Measurements from ENCODE around the gene SLC35E4. TPM values are rescaled to one million over a fixed set of nuclear protein-coding genes. Genes with fewer than 3 reads are reported as not detected.
"Not testable (repeated sequence)": the region's sequence is repeated elsewhere in the genome, so short reads cannot be mapped to it uniquely, and the experiment has no call there.

Gene SLC35E4
- total RNA-seq, 1 donor from 2014 or later, result 4.1 TPM

DNA sequence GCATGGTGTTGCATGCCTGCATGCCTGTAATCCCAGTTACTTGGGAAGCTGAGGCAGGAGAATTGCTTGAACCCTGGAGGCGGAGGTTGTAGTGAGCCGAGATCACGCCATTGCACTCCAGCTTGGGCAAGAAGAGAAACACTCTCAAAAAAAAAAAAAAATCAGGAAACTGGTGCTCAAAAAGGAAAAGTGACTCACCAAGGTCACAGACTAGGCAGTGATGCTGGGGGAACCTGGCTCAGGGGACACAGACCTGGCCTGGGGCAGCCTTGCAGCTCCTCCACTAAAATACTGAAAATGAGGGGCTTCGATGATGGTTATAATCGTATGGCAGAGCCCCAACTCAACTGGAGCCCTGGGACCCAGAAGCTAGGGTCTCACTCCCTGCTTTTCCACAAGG, 8.1 kb upstream of the SLC35E4 start:
- H3K9me3 Mint-ChIP-seq, result no peaks in the 10 kb centered on the region
- TF ChIP-seq, protein P1, sequence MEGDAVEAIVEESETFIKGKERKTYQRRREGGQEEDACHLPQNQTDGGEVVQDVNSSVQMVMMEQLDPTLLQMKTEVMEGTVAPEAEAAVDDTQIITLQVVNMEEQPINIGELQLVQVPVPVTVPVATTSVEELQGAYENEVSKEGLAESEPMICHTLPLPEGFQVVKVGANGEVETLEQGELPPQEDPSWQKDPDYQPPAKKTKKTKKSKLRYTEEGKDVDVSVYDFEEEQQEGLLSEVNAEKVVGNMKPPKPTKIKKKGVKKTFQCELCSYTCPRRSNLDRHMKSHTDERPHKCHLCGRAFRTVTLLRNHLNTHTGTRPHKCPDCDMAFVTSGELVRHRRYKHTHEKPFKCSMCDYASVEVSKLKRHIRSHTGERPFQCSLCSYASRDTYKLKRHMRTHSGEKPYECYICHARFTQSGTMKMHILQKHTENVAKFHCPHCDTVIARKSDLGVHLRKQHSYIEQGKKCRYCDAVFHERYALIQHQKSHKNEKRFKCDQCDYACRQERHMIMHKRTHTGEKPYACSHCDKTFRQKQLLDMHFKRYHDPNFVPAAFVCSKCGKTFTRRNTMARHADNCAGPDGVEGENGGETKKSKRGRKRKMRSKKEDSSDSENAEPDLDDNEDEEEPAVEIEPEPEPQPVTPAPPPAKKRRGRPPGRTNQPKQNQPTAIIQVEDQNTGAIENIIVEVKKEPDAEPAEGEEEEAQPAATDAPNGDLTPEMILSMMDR (IDR thresholded peaks at IDR 0.05; ENCODE audit: unreplicated experiment), result no peak
- DNase-seq (ENCODE audit: low spot score in 2 of 2, unreplicated experiment in 2 of 2), result no peak
- no peak overlapping the region for H3K27ac Mint-ChIP-seq
- H3K27me3 Mint-ChIP-seq (ENCODE audit: low read depth), result no peaks in the 10 kb centered on the region
- H3K4me3 Mint-ChIP-seq, result no peak overlapping the region
- peaks cover 3% of the 10 kb centered on the region for H3K4me1 Mint-ChIP-seq
- peaks cover 3% of the 10 kb centered on the region for H3K36me3 Mint-ChIP-seq

DNA sequence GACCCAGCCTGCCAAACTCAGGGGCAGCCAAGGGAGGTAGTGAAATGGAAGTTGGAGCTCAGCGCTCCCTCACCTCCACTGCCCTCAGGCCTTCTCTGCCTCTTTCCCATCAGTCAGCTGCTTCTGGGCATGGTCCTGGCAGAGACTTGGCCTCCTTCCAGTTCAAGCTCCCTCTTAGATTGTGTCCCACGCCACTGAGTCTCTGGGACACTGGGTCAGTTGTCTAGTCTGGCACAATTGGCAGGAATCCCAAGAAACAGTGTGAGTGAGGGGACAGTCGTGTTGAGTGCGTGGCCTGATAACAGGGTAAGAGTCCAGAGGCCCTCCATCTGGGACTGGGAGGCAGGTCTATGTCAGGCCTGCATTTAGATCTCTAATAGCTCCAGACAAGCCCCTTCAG, 7.1 kb upstream of the SLC35E4 start:
- TF ChIP-seq, protein P1 (IDR thresholded peaks at IDR 0.05; ENCODE audit: unreplicated experiment), result no peak
- peaks cover 3% of the 10 kb centered on the region for H3K4me1 Mint-ChIP-seq

DNA sequence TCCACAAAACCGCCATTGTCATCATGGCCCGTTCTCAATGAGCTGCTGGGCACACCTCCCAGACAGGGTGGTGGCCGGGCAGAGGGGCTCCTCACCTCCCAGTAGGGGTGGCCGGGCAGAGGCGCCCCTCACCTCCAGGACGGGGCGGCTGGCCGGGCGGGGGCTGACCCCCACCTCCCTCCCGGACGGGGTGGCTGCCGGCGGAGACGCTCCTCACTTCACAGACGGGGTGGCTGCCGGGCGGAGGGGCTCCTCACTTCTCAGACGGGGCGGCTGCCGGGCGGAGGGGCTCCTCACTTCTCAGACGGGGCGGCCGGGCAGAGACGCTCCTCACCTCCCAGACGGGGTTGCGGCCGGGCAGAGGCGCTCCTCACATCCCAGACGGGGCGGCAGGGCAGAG, 4.1 kb upstream of the SLC35E4 start:
- H3K27ac Mint-ChIP-seq; H3K4me1 Mint-ChIP-seq; H3K27me3 Mint-ChIP-seq (ENCODE audit: low read depth); H3K36me3 Mint-ChIP-seq; DNase-seq (ENCODE audit: low spot score in 2 of 2, unreplicated experiment in 2 of 2); H3K9me3 Mint-ChIP-seq; H3K4me3 Mint-ChIP-seq: not testable (repeated sequence)

More for the DNA sequence above, 7.1 kb upstream of the SLC35E4 start:
- Mint-ChIP-seq H3K27me3 (ENCODE audit: low read depth) (no peaks in the 10 kb centered on the region), H3K9me3 (no peaks in the 10 kb centered on the region), H3K4me3 (no peak overlapping the region), H3K36me3 (no peaks in the 10 kb centered on the region), H3K27ac (peak overlapping the region; percentile 51)
- DNase-seq (ENCODE audit: low spot score in 2 of 2, unreplicated experiment in 2 of 2), result no peak

DNA sequence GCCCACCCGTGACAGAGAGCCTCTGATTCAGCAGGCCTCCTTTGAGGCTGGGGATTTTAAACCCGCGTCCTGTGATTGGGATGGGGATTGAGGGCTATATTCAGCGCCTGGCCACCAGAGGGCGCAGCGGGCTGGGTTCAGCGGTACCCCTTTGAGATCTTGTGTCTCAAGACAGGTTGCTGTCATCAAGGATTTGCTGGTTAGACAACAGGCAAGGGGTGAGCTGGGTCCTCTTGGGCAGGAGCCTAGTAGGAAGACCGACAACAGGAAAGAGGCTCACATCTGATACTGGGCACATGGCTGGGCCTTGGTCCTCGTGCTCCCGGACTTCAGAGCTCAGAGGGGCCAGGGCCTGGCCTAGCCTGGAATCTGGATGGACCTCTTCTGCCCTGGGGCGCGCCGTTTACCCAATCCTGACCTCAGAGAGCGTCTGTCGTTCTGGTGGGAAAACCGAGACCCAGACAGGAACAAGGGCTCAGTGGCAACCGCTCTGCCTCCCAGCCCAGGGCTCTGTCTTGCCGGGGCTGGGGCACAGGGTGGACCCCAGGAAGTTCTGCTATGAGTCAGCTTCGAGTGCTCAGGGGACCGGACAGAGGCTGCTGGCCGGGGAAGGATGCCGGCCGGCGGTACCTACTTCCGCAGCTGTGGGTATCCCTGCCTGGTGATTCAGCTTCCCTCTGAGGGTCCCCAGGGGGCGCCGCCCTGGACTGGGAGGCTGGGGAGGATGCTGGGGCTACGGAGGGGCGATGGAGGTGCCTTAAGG, 929 bp upstream of the SLC35E4 start:
- H3K4me1 Mint-ChIP-seq, result peaks cover 8% of the 10 kb centered on the region
- H3K27ac Mint-ChIP-seq, result peak overlapping the region; percentile 41
- DNase-seq (ENCODE audit: low spot score in 2 of 2, unreplicated experiment in 2 of 2), result peak; percentile 74 to 92
- no peaks in the 10 kb centered on the region for H3K27me3 Mint-ChIP-seq (ENCODE audit: low read depth)
- no peaks in the 10 kb centered on the region for H3K9me3 Mint-ChIP-seq
- peaks cover 2% of the 10 kb centered on the region for H3K36me3 Mint-ChIP-seq
- TF ChIP-seq, protein P1 (IDR thresholded peaks at IDR 0.05; ENCODE audit: unreplicated experiment), result peak; percentile 96
- H3K4me3 Mint-ChIP-seq, result peak overlapping the region; percentile 62

DNA sequence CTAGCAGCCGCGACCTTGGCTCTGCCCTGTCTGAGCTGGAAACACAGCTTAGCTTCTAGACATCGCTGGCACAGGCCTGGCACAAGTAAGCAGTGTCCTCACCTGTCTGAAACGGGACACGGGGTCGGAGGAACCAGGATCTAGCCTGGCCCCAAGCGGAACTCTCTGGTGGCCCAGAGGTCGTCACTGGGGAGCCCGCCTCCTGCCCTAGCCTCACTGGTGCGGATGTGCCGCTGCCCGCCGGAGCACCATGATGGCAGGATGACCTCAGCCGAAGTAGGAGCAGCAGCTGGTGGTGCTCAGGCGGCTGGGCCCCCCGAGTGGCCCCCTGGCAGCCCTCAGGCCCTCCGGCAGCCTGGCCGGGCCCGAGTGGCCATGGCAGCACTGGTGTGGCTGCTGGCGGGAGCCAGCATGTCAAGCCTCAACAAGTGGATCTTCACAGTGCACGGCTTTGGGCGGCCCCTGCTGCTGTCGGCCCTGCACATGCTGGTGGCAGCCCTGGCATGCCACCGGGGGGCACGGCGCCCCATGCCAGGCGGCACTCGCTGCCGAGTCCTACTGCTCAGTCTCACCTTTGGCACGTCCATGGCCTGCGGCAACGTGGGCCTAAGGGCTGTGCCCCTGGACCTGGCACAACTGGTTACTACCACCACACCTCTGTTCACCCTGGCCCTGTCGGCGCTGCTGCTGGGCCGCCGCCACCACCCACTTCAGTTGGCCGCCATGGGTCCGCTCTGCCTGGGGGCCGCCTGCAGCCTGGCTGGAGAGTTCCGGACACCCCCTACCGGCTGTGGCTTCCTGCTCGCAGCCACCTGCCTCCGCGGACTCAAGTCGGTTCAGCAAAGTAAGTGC, 871 bp downstream of the SLC35E4 start:
- H3K27me3 Mint-ChIP-seq (ENCODE audit: low read depth), result no peaks in the 10 kb centered on the region
- H3K27ac Mint-ChIP-seq, result peak overlapping the region; percentile 89
- H3K4me3 Mint-ChIP-seq, result peak overlapping the region; percentile 74
- TF ChIP-seq, protein P1 (IDR thresholded peaks at IDR 0.05; ENCODE audit: unreplicated experiment), result no peak
- no peak for DNase-seq (ENCODE audit: low spot score in 2 of 2, unreplicated experiment in 2 of 2)
- H3K9me3 Mint-ChIP-seq, result no peaks in the 10 kb centered on the region
- H3K4me1 Mint-ChIP-seq, result peaks cover 8% of the 10 kb centered on the region
- H3K36me3 Mint-ChIP-seq, result peaks cover 2% of the 10 kb centered on the region

DNA sequence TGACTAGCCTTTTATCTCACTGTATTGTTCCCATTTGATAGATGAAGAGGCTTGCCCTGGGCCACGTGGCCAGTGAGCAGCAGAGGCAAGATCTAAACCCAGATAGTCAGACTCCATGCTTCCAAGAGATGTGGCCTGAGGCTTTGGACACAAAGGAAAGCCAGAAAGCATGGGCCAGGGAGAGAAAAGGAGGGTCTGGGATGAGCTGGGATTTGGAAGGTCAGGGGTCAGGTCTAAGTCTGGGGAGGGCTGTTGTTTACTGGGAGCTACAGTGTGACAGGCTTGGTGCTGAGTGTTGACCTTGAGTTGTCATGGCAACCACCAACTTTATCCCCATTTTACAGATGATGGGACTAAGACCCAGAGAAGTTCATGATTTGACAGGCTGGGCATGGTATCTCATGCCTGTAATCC, 2.1 kb downstream of the SLC35E4 start:
- no peak overlapping the region for H3K27ac Mint-ChIP-seq
- TF ChIP-seq, protein P1 (IDR thresholded peaks at IDR 0.05; ENCODE audit: unreplicated experiment), result no peak
- peak overlapping the region; percentile 5 for H3K4me3 Mint-ChIP-seq

More for the DNA sequence above, 2.1 kb downstream of the SLC35E4 start:
- no peak for DNase-seq (ENCODE audit: low spot score in 2 of 2, unreplicated experiment in 2 of 2)
- Mint-ChIP-seq H3K36me3 (peaks cover 2% of the 10 kb centered on the region), H3K4me1 (peaks cover 8% of the 10 kb centered on the region), H3K9me3 (no peaks in the 10 kb centered on the region), H3K27me3 (ENCODE audit: low read depth) (no peaks in the 10 kb centered on the region)
